Thyroid gland (tissue), 4 donors: ENCODE measurements around the gene SLC22A15. TPM values are rescaled to one million over a fixed set of nuclear protein-coding genes. Genes with fewer than 3 reads are reported as not detected.

ENCODE experiments used
- DNase-seq, 2 donors: peaks; one replicate each; pipeline ENCODE4 v3.0.0-alpha.2; 2019
- H3K27ac ChIP-seq, 3 donors: fragments of 200-600 bp; sonication (generic); 1 replicate in 2 of 3; 2 replicates in 1 of 3; pipeline ENCODE4 v1.5.1; 2016 to 2019; ENCODE audit warnings: mild to moderate bottlenecking in 1 of 3, moderate library complexity in 1 of 3
- H3K27me3 ChIP-seq: fragments of 200-600 bp; sonication (generic); one replicate; pipeline ENCODE4 v1.5.1; 2019
- H3K36me3 ChIP-seq, 2 donors: fragments of 200-600 bp; sonication (generic); one replicate each; pipeline ENCODE4 v1.5.1; 2016 to 2019
- H3K4me1 ChIP-seq, 2 donors: fragments of 200-600 bp; sonication (generic); one replicate each; pipeline ENCODE4 v1.5.1; 2017 to 2019
- H3K4me3 ChIP-seq, 3 donors: fragments of 200-600 bp; sonication (generic); replicated peaks in 1 of 3; 1 replicate in 2 of 3; 2 replicates in 1 of 3; pipeline ENCODE4 v1.5.1; 2016; ENCODE audit warnings: mild to moderate bottlenecking in 1 of 3
- H3K9me3 ChIP-seq: fragments of 200-600 bp; sonication (generic); one replicate; pipeline ENCODE4 v1.5.1; 2017
- POLR2A ChIP-seq, 2 donors: fragments of 450-650 bp; IDR thresholded peaks; one replicate each; pipeline ENCODE4 v1.6.1; 2017; ENCODE audit warnings: antibody characterized with exemption in 2 of 2, mild to moderate bottlenecking in 2 of 2, moderate library complexity in 1 of 2
- WGBS, 2 donors: methylation state at CpG; one replicate each; pipeline ENCODE4 v1.1.5; 2017; 5-methylcytosine and 5-hydroxymethylcytosine counted together
- intact Hi-C: fragments of 100-400 bp; cut with DNase I; formaldehyde crosslinking; loops from one replicate; pipeline ENCODE4 v1.15.1; 2023
- total RNA-seq, 4 donors: library from RNA; depleted of rRNA; stranded (reverse); fragments of >200 nt; gene quantifications; one replicate each; pipeline ENCODE4 v1.2.3, GENCODE V29; 2016
- TF ChIP-seq, protein P1 (sequence below), 6 experiments: fragments of 200-600 bp in 3 of 6; fragments of 450-650 bp in 3 of 6; sonication (generic) in 3 of 6; IDR thresholded peaks; one replicate each; pipeline ENCODE4 v1.5.1; 2016 to 2019; ENCODE audit warnings: antibody characterized with exemption in 6 of 6, mild to moderate bottlenecking in 2 of 6, inconsistent platforms in 1 of 6, moderate library complexity in 1 of 6

SLC22A15 gene
- total RNA-seq, 4 donors from 2014 or later, result 5.0 to 7.7 (median 5.4) TPM

DNA sequence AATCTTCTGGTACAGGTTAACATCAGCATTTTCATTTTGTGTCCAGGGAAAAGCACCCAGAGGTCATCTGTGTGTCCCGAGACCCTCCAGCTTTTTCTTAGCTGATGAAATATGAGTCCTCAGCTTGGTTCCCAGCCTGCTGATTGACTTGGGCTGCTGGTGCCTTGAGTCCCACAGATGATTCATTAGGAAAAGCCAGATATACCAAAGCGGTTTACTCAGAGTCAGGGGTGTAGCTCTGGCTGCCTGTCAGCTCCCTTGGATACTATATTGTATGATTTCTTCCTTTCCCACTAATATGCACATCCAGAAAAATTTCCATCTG lies 91.2 kb downstream of the SLC22A15 start:
- Histone ChIP-seq H3K36me3 (peaks cover 0 to 3% of the 10 kb centered on the region in 2 donors), H3K27me3 (no peaks in the 10 kb centered on the region), H3K27ac (no peak overlapping the region), H3K9me3 (no peaks in the 10 kb centered on the region), H3K4me1 (no peaks in the 10 kb centered on the region), H3K4me3 (no peak overlapping the region)
- DNase-seq, result no peak
- WGBS, 2 donors, result 80% methylated on average over 2 of the region's 2 CpGs
- TF ChIP-seq POLR2A (IDR thresholded peaks at IDR 0.05), result no peak
- TF ChIP-seq, protein P1, sequence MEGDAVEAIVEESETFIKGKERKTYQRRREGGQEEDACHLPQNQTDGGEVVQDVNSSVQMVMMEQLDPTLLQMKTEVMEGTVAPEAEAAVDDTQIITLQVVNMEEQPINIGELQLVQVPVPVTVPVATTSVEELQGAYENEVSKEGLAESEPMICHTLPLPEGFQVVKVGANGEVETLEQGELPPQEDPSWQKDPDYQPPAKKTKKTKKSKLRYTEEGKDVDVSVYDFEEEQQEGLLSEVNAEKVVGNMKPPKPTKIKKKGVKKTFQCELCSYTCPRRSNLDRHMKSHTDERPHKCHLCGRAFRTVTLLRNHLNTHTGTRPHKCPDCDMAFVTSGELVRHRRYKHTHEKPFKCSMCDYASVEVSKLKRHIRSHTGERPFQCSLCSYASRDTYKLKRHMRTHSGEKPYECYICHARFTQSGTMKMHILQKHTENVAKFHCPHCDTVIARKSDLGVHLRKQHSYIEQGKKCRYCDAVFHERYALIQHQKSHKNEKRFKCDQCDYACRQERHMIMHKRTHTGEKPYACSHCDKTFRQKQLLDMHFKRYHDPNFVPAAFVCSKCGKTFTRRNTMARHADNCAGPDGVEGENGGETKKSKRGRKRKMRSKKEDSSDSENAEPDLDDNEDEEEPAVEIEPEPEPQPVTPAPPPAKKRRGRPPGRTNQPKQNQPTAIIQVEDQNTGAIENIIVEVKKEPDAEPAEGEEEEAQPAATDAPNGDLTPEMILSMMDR (IDR thresholded peaks at IDR 0.05), result no peak
- intact Hi-C loops, result no loop called here

DNA sequence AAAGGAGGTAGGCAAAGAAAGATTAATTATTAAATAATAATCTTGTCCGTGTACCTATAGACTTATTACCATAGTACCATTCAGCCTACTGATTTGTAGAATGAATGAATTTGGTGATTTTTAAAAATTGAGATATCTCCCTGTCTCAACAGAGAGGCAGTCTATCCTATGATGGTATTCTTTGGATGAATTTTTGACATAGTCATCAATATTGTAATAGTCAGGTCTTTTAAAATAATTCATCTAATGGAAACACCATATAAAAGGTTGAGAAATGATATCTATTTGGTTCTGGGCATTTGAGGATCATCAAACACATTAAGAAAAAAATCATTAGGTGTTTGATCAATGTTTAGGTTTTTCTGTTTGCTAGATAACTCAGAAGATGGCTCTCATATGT lies 99.3 kb downstream of the SLC22A15 start:
- Histone ChIP-seq H3K27me3 (no peaks in the 10 kb centered on the region), H3K36me3 (no peaks in the 10 kb centered on the region), H3K4me3 (no peak overlapping the region), H3K4me1 (no peaks in the 10 kb centered on the region), H3K9me3 (no peaks in the 10 kb centered on the region), H3K27ac (no peak overlapping the region)
- intact Hi-C loops, result no loop called here
- no peak for DNase-seq
- TF ChIP-seq, protein P1 (IDR thresholded peaks at IDR 0.05), result no peak
- no peak for TF ChIP-seq POLR2A (IDR thresholded peaks at IDR 0.05)
- WGBS, 2 donors, result 0% methylated on average over 1 of the region's 1 CpG

DNA sequence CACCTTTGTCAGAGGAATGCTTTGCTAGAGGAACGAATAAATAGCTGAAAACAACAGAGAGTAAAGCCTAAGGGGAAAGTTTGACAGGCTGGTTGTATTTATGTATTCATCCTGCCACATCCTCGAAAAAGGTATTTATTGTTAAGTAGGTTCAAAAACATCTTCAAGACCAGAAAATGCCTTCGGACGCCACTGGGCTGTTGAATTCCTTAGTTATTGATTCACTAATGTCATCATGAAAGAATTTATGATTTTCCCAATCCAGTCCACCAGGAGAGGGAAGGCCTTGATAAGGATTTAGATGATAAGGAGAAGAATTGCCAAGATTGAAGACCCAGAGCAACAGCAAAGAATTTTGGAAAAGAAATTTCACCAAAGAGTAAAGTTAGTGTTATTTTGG lies 99.7 kb downstream of the SLC22A15 start:
- TF ChIP-seq POLR2A (IDR thresholded peaks at IDR 0.05), result no peak
- TF ChIP-seq, protein P1 (IDR thresholded peaks at IDR 0.05), result no peak
- Histone ChIP-seq H3K4me3 (no peak overlapping the region), H3K9me3 (no peaks in the 10 kb centered on the region), H3K27me3 (no peaks in the 10 kb centered on the region), H3K27ac (no peak overlapping the region), H3K4me1 (no peaks in the 10 kb centered on the region), H3K36me3 (no peaks in the 10 kb centered on the region)
- DNase-seq, result no peak
- intact Hi-C loops, result no loop called here
- 87 to 89% methylated on average over 4 of the region's 4 CpGs for WGBS, 2 donors

DNA sequence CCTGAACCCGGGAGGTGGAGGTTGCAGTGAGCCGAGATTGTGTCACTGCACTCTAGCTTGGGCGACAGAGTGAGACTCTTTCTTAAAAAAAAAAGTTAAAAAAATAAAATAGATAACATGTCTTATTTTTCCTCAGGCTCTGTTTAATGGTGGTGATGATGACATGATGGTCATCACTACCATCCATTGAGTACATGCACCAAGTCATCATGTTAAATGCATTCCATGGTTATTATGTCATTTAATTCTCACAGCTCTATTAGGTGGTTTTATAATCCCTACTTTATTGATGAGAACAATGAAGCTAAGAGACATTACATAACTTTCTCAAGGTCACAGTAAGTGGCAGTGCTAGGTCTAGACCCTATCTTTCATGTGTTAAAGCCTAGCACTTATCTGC lies 100.5 kb downstream of the SLC22A15 start:
- DNase-seq, result no peak
- Histone ChIP-seq H3K27ac (no peak overlapping the region), H3K4me3 (no peak overlapping the region), H3K36me3 (no peaks in the 10 kb centered on the region), H3K4me1 (no peaks in the 10 kb centered on the region), H3K9me3 (no peaks in the 10 kb centered on the region), H3K27me3 (no peaks in the 10 kb centered on the region)
- 86 to 90% methylated on average over 3 of the region's 3 CpGs for WGBS, 2 donors
- no peak for TF ChIP-seq POLR2A (IDR thresholded peaks at IDR 0.05)
- intact Hi-C loops, result no loop called here

DNA sequence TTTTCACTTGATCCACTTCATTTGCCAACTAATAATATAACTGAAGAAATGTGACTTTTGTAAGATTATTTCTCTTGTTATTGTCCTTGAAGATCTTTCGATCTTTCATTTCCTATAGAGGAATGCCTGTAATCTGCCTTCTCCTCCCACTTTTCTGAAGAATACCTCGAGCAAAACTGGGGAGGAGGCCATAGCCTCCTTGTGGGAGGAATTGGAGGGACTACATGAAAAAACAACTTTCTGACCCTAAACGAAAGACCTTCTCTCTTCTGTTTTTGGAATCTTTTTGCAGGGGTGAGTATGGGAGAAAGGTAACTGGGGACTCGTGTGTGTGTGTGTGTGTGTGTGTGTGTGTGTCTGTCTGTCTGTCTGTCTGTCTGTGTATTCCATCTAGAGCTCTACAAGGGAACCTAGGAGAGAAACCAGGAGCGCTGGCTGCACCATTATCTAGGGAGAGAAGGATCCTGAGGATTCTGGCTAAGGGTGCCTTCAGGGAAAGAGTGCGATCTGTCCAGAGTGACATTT lies 102.4 kb downstream of the SLC22A15 start:
- no peaks in the 10 kb centered on the region for H3K4me1 ChIP-seq
- intact Hi-C loops, result no loop called here
- H3K4me3 ChIP-seq, result no peak overlapping the region
- no peak for DNase-seq
- 66 to 67% methylated on average over 6 of the region's 6 CpGs for WGBS, 2 donors
- TF ChIP-seq, protein P1 (IDR thresholded peaks at IDR 0.05), result no peak
- TF ChIP-seq POLR2A (IDR thresholded peaks at IDR 0.05), result no peak
- no peaks in the 10 kb centered on the region for H3K27me3 ChIP-seq
- no peak overlapping the region for H3K27ac ChIP-seq
- H3K36me3 ChIP-seq, result no peaks in the 10 kb centered on the region
- H3K9me3 ChIP-seq, result no peaks in the 10 kb centered on the region

DNA sequence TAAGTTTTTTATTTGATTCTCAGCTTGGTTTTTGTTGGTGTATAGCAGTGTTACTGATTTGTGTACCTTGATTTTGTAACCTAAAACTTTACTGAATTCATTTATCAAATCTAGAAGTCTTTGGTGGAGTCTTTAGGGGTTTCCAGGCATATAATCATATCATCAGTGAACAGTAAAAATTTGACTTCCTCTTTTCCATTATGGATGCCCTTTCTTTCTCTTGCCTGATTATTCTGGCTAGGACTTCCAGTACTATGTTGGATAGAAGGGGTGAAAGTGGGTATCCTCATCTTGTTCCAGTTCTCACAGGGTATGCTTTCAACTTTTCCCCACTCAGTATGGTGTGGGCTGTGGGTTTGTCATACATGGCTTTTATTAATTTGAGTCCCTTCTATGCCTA lies 111.3 kb downstream of the SLC22A15 start:
- Histone ChIP-seq H3K4me3 (no peak overlapping the region), H3K36me3 (no peaks in the 10 kb centered on the region), H3K9me3 (no peaks in the 10 kb centered on the region), H3K27me3 (no peaks in the 10 kb centered on the region), H3K4me1 (no peaks in the 10 kb centered on the region), H3K27ac (no peak overlapping the region)
- no peak for TF ChIP-seq POLR2A (IDR thresholded peaks at IDR 0.05)
- TF ChIP-seq, protein P1 (IDR thresholded peaks at IDR 0.05), result no peak
- intact Hi-C loops, result no loop called here
- no peak for DNase-seq
